ENCODE results near the gene ZC3H18. TPM values are rescaled to one million over a fixed set of nuclear protein-coding genes. Genes with fewer than 3 reads are reported as not detected.
A peak's percentile ranks its signal among the peaks of the same experiment; 100 is the strongest.

The ZC3H18 gene
- total and polyA plus RNA-seq, 2 of the 4 experiments (the other 2 are of a cell fraction) = 3.4 to 21.3 TPM

- 0 out of 2 replicates have a peak, but pooled peaks have one; percentile 18 for ATAC-seq (ENCODE audit: low read depth)
- no peak overlapping the region for H4K8ac ChIP-seq (ENCODE audit: low read depth in 2 of 2, low read length in 2 of 2)
- no peak overlapping the region for H2AK5ac ChIP-seq (ENCODE audit: low read depth, low read length)
- POLR2A ChIA-PET (ENCODE audit: unreplicated experiment) = no interaction called here
- H3K27me3 ChIP-seq (ENCODE audit: control insufficient read depth, insufficient read depth, low read length) = peaks cover 14% of the 10 kb centered on the region
- no peak overlapping the region for H2BK15ac ChIP-seq (ENCODE audit: low read depth, low read length)
- H3K9me3 ChIP-seq (ENCODE audit: control insufficient read depth, insufficient read depth, low read length) = peaks cover 3% of the 10 kb centered on the region; the same call in 1 of the 2 replicates
- no peak overlapping the region for H3K27ac ChIP-seq (ENCODE audit: insufficient read depth, low read length)
- CTCF ChIA-PET = no interaction called here
- H4K91ac ChIP-seq (ENCODE audit: insufficient read depth, low read depth, low read length) = no peak overlapping the region
- in situ Hi-C loops (cut with MboI; ENCODE audit: low sequenced_read_pairs) = no loop called here
- H3K4me3 ChIP-seq (ENCODE audit: insufficient read depth, low read depth, low read length) = no peak overlapping the region
- no peak overlapping the region for H2BK20ac ChIP-seq (ENCODE audit: low read depth, low read length)
- H3K4me2 ChIP-seq (ENCODE audit: low read depth, low read length) = no peak overlapping the region
- no peaks in the 10 kb centered on the region for H4K20me1 ChIP-seq (ENCODE audit: insufficient read depth, low read length)
- no peak overlapping the region for H2BK120ac ChIP-seq (ENCODE audit: low read depth, low read length)
- H3K23ac ChIP-seq (ENCODE audit: low read depth, low read length) = no peak overlapping the region
- H2BK5ac ChIP-seq (ENCODE audit: low read depth, low read length, poor library complexity, severe bottlenecking) = no peak overlapping the region
- no peak overlapping the region for H2AK9ac ChIP-seq (replicated peaks; ENCODE audit: low read depth, low read length, poor library complexity)
- no peaks in the 10 kb centered on the region for H3K79me1 ChIP-seq (ENCODE audit: low read depth in 1 of 2, low read length in 2 of 2)
- H4K5ac ChIP-seq (ENCODE audit: low read depth, low read length) = no peak overlapping the region
- BruUV-seq (replicated peaks) = no TSS peak
- H3K9me1 ChIP-seq (ENCODE audit: insufficient read depth, low read length) = 0 out of 2 replicates have a peak, but pooled peaks cover 2% of the 10 kb centered on the region
- no peak overlapping the region for H3K56ac ChIP-seq (ENCODE audit: extremely low read depth, insufficient read depth, low read length)
- no peaks in the 10 kb centered on the region for H3K36me3 ChIP-seq (ENCODE audit: control insufficient read depth, insufficient read depth, low read length)
- no peak overlapping the region for H3K18ac ChIP-seq (ENCODE audit: low read depth, low read length)
- H3K9ac ChIP-seq (ENCODE audit: low read depth, low read length) = no peak overlapping the region
- TF ChIP-seq MAZ (IDR thresholded peaks at IDR 0.05; ENCODE audit: borderline replicate concordance, low read depth, low read length) = no peak
- TF ChIP-seq RCOR1 (IDR thresholded peaks at IDR 0.05; ENCODE audit: insufficient replicate concordance, low read length) = peak; percentile 71
- peak; percentile 55; the same call in 1 of the 2 replicates for TF ChIP-seq MXI1 (IDR thresholded peaks at IDR 0.05; ENCODE audit: borderline replicate concordance, low read depth, low read length)
- H2AFZ ChIP-seq (replicated peaks; ENCODE audit: low read length, poor library complexity) = no peak overlapping the region
- DNase-seq = peak; percentile 30
- 67% methylated on average over 13 of the region's 22 CpGs; no CpG with 5 or more reads in 1 of the 2 experiments for WGBS, 2 experiments (ENCODE audit: extremely low coverage in 2 of 2, insufficient read length in 1 of 2)
- H3K14ac ChIP-seq (replicated peaks; ENCODE audit: low read depth, low read length) = no peak overlapping the region
- dilution Hi-C loops (cut with HindIII; ENCODE audit: low sequenced_read_pairs, unreplicated experiment) = no loop called here
- H3K4me1 ChIP-seq (ENCODE audit: control insufficient read depth, insufficient read depth, low read length) = no peaks in the 10 kb centered on the region; the same call in 1 of the 2 replicates
- intact Hi-C loops (cut with micrococcal nuclease) = loop anchor here (10.0 kb wide), 1 partner anchor 606 kb away; the partner anchor contains the start of gene BANP
- H3K4ac ChIP-seq (ENCODE audit: low read depth, low read length) = no peak overlapping the region
These were observed 9.3 kb upstream of the ZC3H18 start for GRCh38 chr16:88560714-88561484.
